PC-3 (cell line): ENCODE data around the gene ZNF343. TPM values are rescaled to one million over a fixed set of nuclear protein-coding genes. Genes with fewer than 3 reads are reported as not detected.

ENCODE experiments used
- ATAC-seq: fragments of 200-7000 bp; cut with Tn5 transposase; 2 replicates; pipeline ENCODE4 v1.9.1; 2020; ENCODE audit warnings: mild to moderate bottlenecking, moderate library complexity
- BruUV-seq: library from RNA; stranded (reverse); fragments of 400-500 nt; replicated peaks from 2 replicates; lab custom pipeline; 2021; lab: Mats Ljungman, UMichigan
- CTCF ChIA-PET: fragments of 300-600 bp; sonication (Branson Sonifier 250); formaldehyde crosslinking; loops from one replicate; lab custom pipeline; 2022; ENCODE audit warnings: antibody characterized with exemption; lab: Charles Lee
- POLR2A ChIA-PET: fragments of 300-600 bp; sonication (Branson Sonifier 250); formaldehyde crosslinking; loops from one replicate; lab custom pipeline; 2022; ENCODE audit warnings: antibody characterized with exemption; ENCODE audit not compliant: unreplicated experiment; lab: Charles Lee
- DNase-seq: peaks from one replicate; pipeline ENCODE4 v3.0.0-alpha.2; 2015
- H2AFZ ChIP-seq: fragments of 300-600 bp; sonication (generic); 2 replicates; pipeline ENCODE4 v1.6.0; 2016; ENCODE audit warnings: antibody characterized with exemption, low read length
- H3F3A ChIP-seq: fragments of 300-600 bp; sonication (generic); one replicate; pipeline ENCODE4 v1.6.0; 2017; ENCODE audit warnings: antibody characterized with exemption, low read length, control low read depth, mild to moderate bottlenecking; ENCODE audit not compliant: unreplicated experiment
- H3K27ac ChIP-seq: fragments of 300-600 bp; sonication (generic); 2 replicates; pipeline ENCODE4 v1.5.1; 2016; ENCODE audit warnings: mild to moderate bottlenecking, low read length
- H3K27me3 ChIP-seq: fragments of 300-600 bp; sonication (generic); 2 replicates; pipeline ENCODE4 v1.6.1; 2016; ENCODE audit warnings: low read length, mixed read lengths
- H3K36me3 ChIP-seq: fragments of 300-600 bp; sonication (generic); 2 replicates; pipeline ENCODE4 v1.6.1; 2016; ENCODE audit warnings: low read depth, mixed run types, low read length, mixed read lengths
- H3K4me1 ChIP-seq: fragments of 300-600 bp; sonication (generic); 2 replicates; pipeline ENCODE4 v1.5.1; 2016; ENCODE audit warnings: low read length; ENCODE audit not compliant: insufficient read depth
- H3K4me2 ChIP-seq: fragments of 300-600 bp; sonication (generic); 2 replicates; pipeline ENCODE4 v1.6.0; 2016; ENCODE audit warnings: low read length
- H3K4me3 ChIP-seq: fragments of 300-600 bp; sonication (generic); 2 replicates; pipeline ENCODE4 v1.5.1; 2016; ENCODE audit warnings: mild to moderate bottlenecking, low read length, mixed read lengths
- H3K79me2 ChIP-seq: fragments of 300-600 bp; sonication (generic); 2 replicates; pipeline ENCODE4 v1.6.1; 2017; ENCODE audit warnings: low read length, mixed read lengths
- H3K9ac ChIP-seq: fragments of 300-600 bp; sonication (generic); 2 replicates; pipeline ENCODE4 v1.6.0; 2016; ENCODE audit warnings: mild to moderate bottlenecking, low read length
- H3K9me2 ChIP-seq: fragments of 300-600 bp; sonication (generic); replicated peaks from 2 replicates; pipeline ENCODE4 v1.6.1; 2016; ENCODE audit warnings: mixed run types, low read length, mixed read lengths
- H3K9me3 ChIP-seq: fragments of 300-600 bp; sonication (generic); 2 replicates; pipeline ENCODE4 v1.6.1; 2016; ENCODE audit warnings: low read length, mixed read lengths
- H4K20me1 ChIP-seq: fragments of 300-600 bp; sonication (generic); 2 replicates; pipeline ENCODE4 v1.6.1; 2016; ENCODE audit warnings: low read length, mixed read lengths
- CTCF ChIP-seq: fragments of 300-600 bp; sonication (generic); conservative IDR thresholded peaks from 2 replicates; pipeline ENCODE4 v1.5.1; 2017; ENCODE audit warnings: antibody characterized with exemption, low read depth, mild to moderate bottlenecking, low read length
- EZH2 ChIP-seq: fragments of 300-600 bp; sonication (generic); IDR thresholded peaks from one replicate; pipeline ENCODE4 v1.6.1; 2017; ENCODE audit warnings: antibody characterized with exemption, mild to moderate bottlenecking, low read length; ENCODE audit not compliant: unreplicated experiment
- EZH2phosphoT487 ChIP-seq: fragments of 300-600 bp; sonication (generic); IDR thresholded peaks from 2 replicates; pipeline ENCODE4 v1.6.1; 2018; ENCODE audit warnings: mild to moderate bottlenecking, antibody characterized with exemption, low read length, borderline replicate concordance
- intact Hi-C: fragments of 100-400 bp; cut with micrococcal nuclease; formaldehyde crosslinking; loops from 2 replicates; pipeline ENCODE4 v1.9.0; 2023
- total RNA-seq: library from RNA; depleted of rRNA; stranded (reverse); fragments of >200 nt; gene quantifications from 2 replicates; pipeline ENCODE4 v1.2.3, GENCODE V29; 2014

ZNF343 gene
- total RNA-seq, 1 experiment from 2014 or later = 7.7 TPM

- Histone ChIP-seq H3K27ac (peak within 1 kb of the TSS; percentile 71), H3K9me3 (no peaks in the 10 kb centered on the region), H3K4me1 (peaks cover 20% of the 10 kb centered on the region), H2AFZ (peak within 1 kb of the TSS; percentile 76), H3K36me3 (peaks cover 39% of the 10 kb centered on the region), H3K9ac (peak within 1 kb of the TSS; percentile 99), H3K79me2 (peaks cover 50% of the 10 kb centered on the region), H3F3A (no peaks in the 10 kb centered on the region), H3K4me3 (peak within 1 kb of the TSS; percentile 99), H4K20me1 (peaks cover 43% of the 10 kb centered on the region), H3K9me2 (no peaks in the 10 kb centered on the region), H3K4me2 (peak within 1 kb of the TSS; percentile 96), H3K27me3 (no peaks in the 10 kb centered on the region)
- peak; percentile 99 for DNase-seq
- no peak for TF ChIP-seq CTCF
- no peak for TF ChIP-seq EZH2phosphoT487
- no peak for TF ChIP-seq EZH2
- BruUV-seq = TSS peak; percentile 73
- POLR2A ChIA-PET = interaction anchor here (0.5 to 1.0 kb wide), 7 partner anchors 9 to 622 kb away, joined by 3 to 5 read pairs (median 3); no protein-coding TSS in a partner anchor
- CTCF ChIA-PET = interaction anchor here (0.7 to 1.4 kb wide), 4 partner anchors 16 to 59 kb away, joined by 3 to 6 read pairs (median 4); no protein-coding TSS in a partner anchor
- intact Hi-C loops = loop anchor here (1.0 kb wide), 1 partner anchor 39 kb away; no protein-coding TSS in a partner anchor
- peak; percentile 97 for ATAC-seq
Observed at GRCh38 chr20:2470423-2471193, 38.1 kb downstream of the ZNF343 start, which contains the start of gene SNRPB. Gene SNRPB (minus strand): TSS chr20:2470789. CDS start chr20:2470690, 99 bp downstream.

GRCh38 chr20:2469991-2470422 lies 38.7 kb downstream of the ZNF343 start:
- Histone ChIP-seq H3F3A (no peaks in the 10 kb centered on the region), H3K79me2 (peaks cover 53% of the 10 kb centered on the region), H3K9me3 (no peaks in the 10 kb centered on the region), H3K4me3 (peak overlapping the region; percentile 99), H3K27ac (peak overlapping the region; percentile 71), H3K9me2 (no peaks in the 10 kb centered on the region), H3K27me3 (no peaks in the 10 kb centered on the region), H4K20me1 (peaks cover 48% of the 10 kb centered on the region), H3K4me1 (peaks cover 20% of the 10 kb centered on the region), H2AFZ (peak overlapping the region; percentile 51), H3K9ac (peak overlapping the region; percentile 99), H3K36me3 (peaks cover 45% of the 10 kb centered on the region), H3K4me2 (peak overlapping the region; percentile 96)
- ChIA-PET POLR2A (interaction anchor here (0.5 to 1.0 kb wide), 4 partner anchors 10 to 1636 kb away, joined by 3 to 5 read pairs (median 4); no protein-coding TSS in a partner anchor), CTCF (interaction anchor here (0.7 to 1.4 kb wide), 3 partner anchors 15 to 52 kb away, joined by 3 to 6 read pairs (median 4); no protein-coding TSS in a partner anchor)
- no TSS peak for BruUV-seq
- TF ChIP-seq EZH2 = no peak
- TF ChIP-seq EZH2phosphoT487 = no peak
- no peak for TF ChIP-seq CTCF
- ATAC-seq (peak; percentile 45), DNase-seq (peak; percentile 48)
- intact Hi-C loops = loop anchor here (1.0 kb wide), 1 partner anchor 39 kb away; no protein-coding TSS in a partner anchor
